Neural cell (in vitro differentiated cells): ENCODE results near the gene TRPM1. TPM values are rescaled to one million over a fixed set of nuclear protein-coding genes. Genes with fewer than 3 reads are reported as not detected.

Source experiments
- H2AFZ ChIP-seq: fragments of 200-600, 300-800 bp; sonication (generic), shearing (Covaris generic); 2 replicates; pipeline ENCODE4 v1.6.0; 2014; ENCODE audit warnings: low read depth, mild to moderate bottlenecking, antibody characterized with exemption, low read length, moderate library complexity
- H3F3A ChIP-seq: fragments of 200-600 bp; shearing (Covaris generic); 2 replicates; pipeline ENCODE4 v1.6.1; 2016; ENCODE audit warnings: mild to moderate bottlenecking, moderate library complexity, mixed read lengths, antibody characterized with exemption, low read length; ENCODE audit not compliant: insufficient read depth, poor library complexity, severe bottlenecking
- H3K27ac ChIP-seq: fragments of 200-600, 300-800 bp; sonication (generic), shearing (Covaris generic); 2 replicates; pipeline ENCODE4 v1.5.1; 2014; ENCODE audit warnings: mild to moderate bottlenecking, low read length, moderate library complexity
- H3K27me3 ChIP-seq: fragments of 300-800, 200-600 bp; sonication (generic), shearing (Covaris generic); 2 replicates; pipeline ENCODE4 v1.6.0; 2014; ENCODE audit warnings: mild to moderate bottlenecking, low read depth, low read length, moderate library complexity; ENCODE audit not compliant: insufficient read depth
- H3K36me3 ChIP-seq: fragments of 300-800, 200-600 bp; sonication (generic), shearing (Covaris generic); 2 replicates; pipeline ENCODE4 v1.5.1; 2014; ENCODE audit warnings: mild to moderate bottlenecking, antibody characterized with exemption, low read length, moderate library complexity; ENCODE audit not compliant: insufficient read depth
- H3K4me2 ChIP-seq: fragments of 300-800, 200-600 bp; sonication (generic), shearing (Covaris generic); 2 replicates; pipeline ENCODE4 v1.6.0; 2014; ENCODE audit warnings: mild to moderate bottlenecking, low read length
- H3K4me3 ChIP-seq: fragments of 300-800, 200-600 bp; sonication (generic), shearing (Covaris generic); 2 replicates; pipeline ENCODE4 v1.5.1; 2014; ENCODE audit warnings: mild to moderate bottlenecking, low read length, moderate library complexity
- H3K79me2 ChIP-seq: fragments of 200-600 bp; shearing (Covaris generic); replicated peaks from 2 replicates; pipeline ENCODE4 v1.6.0; 2014; ENCODE audit warnings: mild to moderate bottlenecking, low read length, moderate library complexity; ENCODE audit not compliant: insufficient read depth
- H3K9ac ChIP-seq: fragments of 300-800, 200-600 bp; sonication (generic), shearing (Covaris generic); 2 replicates; pipeline ENCODE4 v1.6.1; 2016; ENCODE audit warnings: mild to moderate bottlenecking, low read length, mixed read lengths
- H3K9me2 ChIP-seq: fragments of 200-600 bp; shearing (Covaris generic); 2 replicates; pipeline ENCODE4 v1.6.1; 2016; ENCODE audit warnings: mild to moderate bottlenecking, low read length, mixed read lengths; ENCODE audit not compliant: insufficient read depth
- H3K9me3 ChIP-seq: fragments of 200-600, 300-800 bp; sonication (generic), shearing (Covaris generic); 2 replicates; pipeline ENCODE4 v1.6.1; 2016; ENCODE audit warnings: mild to moderate bottlenecking, mixed run types, low read length, moderate library complexity, mixed read lengths
- H4K20me1 ChIP-seq: fragments of 200-600 bp; shearing (Covaris generic); 2 replicates; pipeline ENCODE4 v1.6.1; 2016; ENCODE audit warnings: mild to moderate bottlenecking, mixed run types; ENCODE audit not compliant: insufficient read depth
- CTCF ChIP-seq: fragments of 450-650 bp; IDR thresholded peaks from 2 replicates; pipeline ENCODE4 v1.5.1; 2014; ENCODE audit warnings: antibody characterized with exemption, mild to moderate bottlenecking, moderate library complexity; ENCODE audit not compliant: poor library complexity, severe bottlenecking
- EP300 ChIP-seq: fragments of 450-650 bp; conservative IDR thresholded peaks from 2 replicates; pipeline ENCODE4 v1.6.1; 2014; ENCODE audit warnings: antibody characterized with exemption, mild to moderate bottlenecking, moderate library complexity; ENCODE audit not compliant: poor library complexity, severe bottlenecking
- EZH2 ChIP-seq: fragments of 200-600, 300-800 bp; shearing (Covaris generic), sonication (generic); IDR thresholded peaks from 2 replicates; pipeline ENCODE4 v1.6.1; 2014; ENCODE audit warnings: antibody characterized with exemption, low read length, borderline replicate concordance, mild to moderate bottlenecking; ENCODE audit not compliant: insufficient read depth, poor library complexity, severe bottlenecking
- MXI1 ChIP-seq: fragments of 450-650 bp; conservative IDR thresholded peaks from 2 replicates; pipeline ENCODE4 v1.6.1; 2014; ENCODE audit warnings: antibody characterized with exemption, mild to moderate bottlenecking; ENCODE audit not compliant: poor library complexity, severe bottlenecking
- POLR2AphosphoS5 ChIP-seq: IDR thresholded peaks from 2 replicates; pipeline ENCODE4 v1.6.1; 2012
- RAD21 ChIP-seq: fragments of 450-650 bp; conservative IDR thresholded peaks from 2 replicates; pipeline ENCODE4 v1.6.1; 2014; ENCODE audit warnings: antibody characterized with exemption, mild to moderate bottlenecking, moderate library complexity
- REST ChIP-seq: IDR thresholded peaks from 2 replicates; pipeline ENCODE4 v1.6.1; 2012; ENCODE audit warnings: borderline replicate concordance
- SMC3 ChIP-seq: fragments of 450-650 bp; conservative IDR thresholded peaks from 2 replicates; pipeline ENCODE4 v1.6.1; 2014; ENCODE audit warnings: antibody characterized with exemption, mild to moderate bottlenecking, moderate library complexity; ENCODE audit not compliant: poor library complexity
- TAF1 ChIP-seq: IDR thresholded peaks from 2 replicates; pipeline ENCODE4 v1.6.1; 2012; ENCODE audit warnings: low read depth
- polyA plus RNA-seq: library from polyadenylated mRNA; depleted of rRNA; stranded (reverse); fragments of >200 nt; gene quantifications from 2 replicates; pipeline ENCODE4 v1.2.3, GENCODE V29; 2014

TRPM1 gene
- polyA plus RNA-seq, 1 donor from 2014 or later: not detected

- Histone ChIP-seq H3K79me2 (no peaks in the 10 kb centered on the region), H4K20me1 (no peaks in the 10 kb centered on the region), H3K9me2 (no peaks in the 10 kb centered on the region), H3K27me3 (no peaks in the 10 kb centered on the region), H2AFZ (no peak overlapping the region), H3K4me3 (no peak overlapping the region), H3K9ac (no peak overlapping the region), H3K36me3 (no peaks in the 10 kb centered on the region), H3K27ac (no peak overlapping the region), H3F3A (no peaks in the 10 kb centered on the region), H3K9me3 (no peaks in the 10 kb centered on the region), H3K4me2 (no peak overlapping the region)
- TF ChIP-seq EP300 (no peak), MXI1 (no peak), POLR2AphosphoS5 (no peak), REST (no peak), RAD21 (no peak), SMC3 (no peak), CTCF (no peak)
Observed at GRCh38 chr15:31050953-31051352, 50.6 kb downstream of the TRPM1 start.

- H3K4me3 ChIP-seq: no peak overlapping the region
- no peaks in the 10 kb centered on the region for H4K20me1 ChIP-seq
- TF ChIP-seq POLR2AphosphoS5: no peak
- no peak for TF ChIP-seq MXI1
- no peak for TF ChIP-seq RAD21
- no peaks in the 10 kb centered on the region for H3K36me3 ChIP-seq
- H3K9me2 ChIP-seq: no peaks in the 10 kb centered on the region
- no peaks in the 10 kb centered on the region for H3F3A ChIP-seq
- H3K9me3 ChIP-seq: no peaks in the 10 kb centered on the region
- H3K27me3 ChIP-seq: no peaks in the 10 kb centered on the region
- H3K4me2 ChIP-seq: no peak overlapping the region
- no peaks in the 10 kb centered on the region for H3K79me2 ChIP-seq
- H3K9ac ChIP-seq: no peak overlapping the region
- no peak overlapping the region for H3K27ac ChIP-seq
- H2AFZ ChIP-seq: no peak overlapping the region
Observed at GRCh38 chr15:31049682-31050615, 51.6 kb downstream of the TRPM1 start.

GRCh38 chr15:31049111-31049510 lies 52.4 kb downstream of the TRPM1 start:
- no peak overlapping the region for H3K9ac ChIP-seq
- H3K79me2 ChIP-seq: no peaks in the 10 kb centered on the region
- H2AFZ ChIP-seq: no peak overlapping the region
- H4K20me1 ChIP-seq: no peaks in the 10 kb centered on the region
- no peak overlapping the region for H3K27ac ChIP-seq
- no peaks in the 10 kb centered on the region for H3K36me3 ChIP-seq
- H3K4me2 ChIP-seq: no peak overlapping the region
- no peak overlapping the region for H3K4me3 ChIP-seq
- no peak for TF ChIP-seq REST
- TF ChIP-seq EP300: no peak
- no peak for TF ChIP-seq CTCF
- no peak for TF ChIP-seq EZH2
- no peak for TF ChIP-seq POLR2AphosphoS5
- no peak for TF ChIP-seq MXI1
- no peak for TF ChIP-seq SMC3
- TF ChIP-seq TAF1: no peak
- TF ChIP-seq RAD21: no peak
- H3K9me3 ChIP-seq: no peaks in the 10 kb centered on the region
- H3F3A ChIP-seq: no peaks in the 10 kb centered on the region
- no peaks in the 10 kb centered on the region for H3K27me3 ChIP-seq
- no peaks in the 10 kb centered on the region for H3K9me2 ChIP-seq
